Measurements from ENCODE around the gene GNA15.
A peak's percentile ranks its signal among the peaks of the same experiment; 100 is the strongest.
"Not testable (repeated sequence)": the region's sequence is repeated elsewhere in the genome, so short reads cannot be mapped to it uniquely, and the experiment has no call there.

Gene GNA15

GRCh38 chr19:3178377-3178972 lies 42.6 kb downstream of the GNA15 start, which contains the start of gene S1PR4:
S1PR4 (plus strand) TSS chr19:3178769; CDS start chr19:3178793, 24 bp downstream.
- DNase-seq, result peak; percentile 65 to 69

- peak; percentile 44 to 59 for DNase-seq
Observed at GRCh38 chr19:3178973-3179738, 43.3 kb downstream of the GNA15 start.

GRCh38 chr19:3179739-3180293 lies 44.0 kb downstream of the GNA15 start:
- peak; percentile 60 to 62 for DNase-seq

GRCh38 chr19:3183721-3184641 lies 48.1 kb downstream of the GNA15 start:
- DNase-seq, result no peak

- DNase-seq, result peak; percentile 69 to 74
Observed at GRCh38 chr19:3184847-3185460, 49.1 kb downstream of the GNA15 start.

GRCh38 chr19:3185461-3186159 lies 49.8 kb downstream of the GNA15 start, which contains the start of gene NCLN:
NCLN (plus strand) TSS chr19:3185930; CDS start chr19:3186031, 101 bp downstream.
- DNase-seq, result peak; percentile 94 to 95

GRCh38 chr19:3186160-3186688 lies 50.4 kb downstream of the GNA15 start:
- DNase-seq, result peak in 1 of 2 donors; percentile 24

- DNase-seq, result no peak
Observed at GRCh38 chr19:3186891-3187661, 51.2 kb downstream of the GNA15 start.

- no peak for DNase-seq
Observed at GRCh38 chr19:3187662-3188511, 52.1 kb downstream of the GNA15 start.

- no peak for DNase-seq
Observed at GRCh38 chr19:3188627-3189596, 53.1 kb downstream of the GNA15 start.

- no peak for DNase-seq
Observed at GRCh38 chr19:3189702-3190469, 54.1 kb downstream of the GNA15 start.

- no peak for DNase-seq
Observed at GRCh38 chr19:3190470-3190770, 54.6 kb downstream of the GNA15 start.

GRCh38 chr19:3190921-3191805 lies 55.3 kb downstream of the GNA15 start:
- no peak for DNase-seq

- not testable (repeated sequence) for DNase-seq
Observed at GRCh38 chr19:3191806-3192104, 55.9 kb downstream of the GNA15 start.

- DNase-seq, result no peak
Observed at GRCh38 chr19:3192228-3192635, 56.4 kb downstream of the GNA15 start.

- no peak for DNase-seq
Observed at GRCh38 chr19:3192684-3193083, 56.9 kb downstream of the GNA15 start.

All from stimulated activated CD4-positive, alpha-beta T cell treated with anti-CD3 and anti-CD28 coated beads, Interleukin-2, amount 100 ng/mL, for 24 hours (primary cell).